Stimulated activated CD8-positive, alpha-beta memory T cell treated with anti-CD3 and anti-CD28 coated beads, Interleukin-12 subunit alpha, Interleukin-12 subunit beta, amount 100 ng/mL, for 1 hour (primary cell): ENCODE measurements around the gene SOS2.
"Not testable (repeated sequence)": the region's sequence is repeated elsewhere in the genome, so short reads cannot be mapped to it uniquely, and the experiment has no call there.

Source experiments
- DNase-seq: peaks from one replicate; pipeline ENCODE4 v3.0.0-alpha.2; 2020; ENCODE audit warnings: low read depth

The SOS2 gene

DNA sequence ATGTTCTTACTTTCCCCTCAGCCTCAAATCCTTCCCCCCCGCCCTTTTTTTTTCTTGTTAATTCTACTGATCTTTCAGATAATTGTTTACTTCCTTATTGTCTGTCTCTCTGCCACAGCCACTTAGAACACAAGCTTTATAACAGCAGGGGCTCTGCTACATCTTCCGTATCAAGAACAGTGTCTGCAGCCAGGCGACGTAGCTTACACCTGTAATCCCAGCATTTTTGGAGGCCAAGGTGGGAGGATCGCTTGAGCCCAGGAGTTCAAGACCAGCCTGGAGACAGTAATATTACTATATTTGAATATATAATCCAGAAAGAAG is 5.4 kb downstream of the SOS2 start:
- DNase-seq: no peak

DNA sequence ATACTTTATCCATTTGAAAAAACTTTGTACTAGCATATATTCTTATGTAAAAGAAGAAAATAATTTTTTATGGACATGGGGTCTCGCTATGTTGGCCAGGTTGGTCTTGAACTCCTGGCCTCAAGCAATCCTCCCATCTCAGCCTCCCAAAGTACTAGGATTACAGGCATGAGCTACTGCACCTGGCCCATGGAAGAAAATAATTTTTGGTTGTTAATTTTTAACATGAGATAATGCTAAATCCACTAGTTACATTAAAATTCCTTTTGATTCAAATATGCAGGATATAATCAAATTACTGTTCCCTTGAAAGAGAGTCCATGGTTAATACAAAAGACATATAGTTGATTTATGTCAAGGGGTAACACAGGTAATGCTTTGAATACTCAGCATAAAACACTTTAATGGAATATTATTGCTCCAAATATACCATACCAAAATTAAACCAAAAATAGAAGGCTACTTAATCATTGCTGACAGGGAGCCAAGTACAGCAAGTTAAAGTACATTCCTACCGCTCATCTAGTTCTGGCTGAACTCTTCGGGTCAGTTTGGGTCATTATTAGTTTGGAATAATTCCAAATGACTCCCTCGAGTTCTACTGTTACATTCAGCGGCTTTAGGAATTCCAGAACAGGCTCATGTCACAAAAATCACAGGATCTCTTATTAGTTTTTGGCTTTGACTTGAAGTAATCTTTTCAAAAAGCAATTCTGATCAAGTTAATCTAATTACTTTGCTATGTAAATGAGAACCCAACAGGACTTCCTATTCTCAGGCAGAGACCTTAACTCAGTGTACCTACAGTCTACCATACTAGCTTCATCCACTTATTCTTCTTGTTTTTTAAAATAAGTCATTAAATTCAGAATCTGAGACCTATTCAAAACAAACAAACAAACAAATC is 6.1 kb downstream of the SOS2 start:
- DNase-seq: no peak

DNA sequence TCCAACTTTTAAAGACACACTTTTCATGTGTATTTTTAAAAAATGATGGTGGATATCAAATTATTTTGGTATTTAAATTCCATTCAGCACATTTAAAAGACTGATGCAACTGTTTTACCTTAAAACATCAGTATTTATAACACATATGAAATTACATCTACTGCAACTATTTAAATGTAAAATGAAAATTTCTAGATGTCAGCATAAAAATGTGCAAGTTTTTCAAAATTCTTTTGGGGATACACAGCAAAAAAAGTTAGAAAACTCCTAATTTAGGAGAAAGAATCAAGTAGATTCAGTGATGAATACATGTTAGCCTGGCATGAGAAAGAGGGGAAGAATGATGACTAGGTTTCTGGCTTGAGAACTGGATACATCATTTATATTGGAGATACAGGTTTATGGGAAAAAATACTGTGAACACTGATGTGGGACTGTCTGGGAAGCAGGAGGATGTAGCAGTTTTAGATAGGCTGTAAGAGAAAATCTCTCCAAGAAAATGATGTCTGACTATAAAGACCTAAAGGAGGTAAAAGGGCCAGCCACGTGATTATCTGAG is 9.2 kb downstream of the SOS2 start:
- no peak for DNase-seq

DNA sequence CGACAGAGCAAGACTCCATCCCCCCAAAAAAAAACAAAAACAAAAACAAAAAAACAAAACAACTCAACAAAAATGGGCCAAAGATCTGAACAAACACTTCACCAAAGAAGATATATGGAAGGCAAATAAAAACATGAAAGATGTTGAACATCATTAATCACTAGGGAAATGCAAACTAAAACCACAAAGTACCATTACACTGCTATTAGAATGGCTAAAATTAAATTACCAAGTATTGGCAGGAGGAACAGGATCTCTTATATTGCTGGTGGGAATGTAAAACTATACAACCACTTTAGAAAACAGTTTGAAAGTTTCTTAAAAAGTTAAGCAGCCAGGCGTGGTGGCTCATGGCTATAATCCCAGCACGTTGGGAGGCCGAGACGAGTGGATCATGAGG is 12.9 kb downstream of the SOS2 start:
- no peak for DNase-seq

DNA sequence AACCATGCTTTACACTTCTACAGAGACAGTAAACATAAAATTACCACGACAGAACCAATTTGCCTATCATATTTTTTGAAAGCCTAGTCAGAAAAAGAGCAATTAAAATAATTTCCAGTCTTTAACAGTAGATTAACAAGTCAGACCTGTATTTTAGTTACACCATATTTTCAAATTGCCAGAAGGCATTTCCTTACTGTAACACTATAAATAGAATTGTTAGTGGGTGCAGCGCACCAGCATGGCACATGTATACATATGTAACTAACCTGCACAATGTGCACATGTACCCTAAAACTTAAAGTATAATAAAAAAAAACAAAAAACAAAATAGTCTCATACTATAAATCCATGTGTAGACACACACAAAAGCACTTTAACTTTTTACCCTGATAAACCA is 16.0 kb downstream of the SOS2 start:
- no peak for DNase-seq

DNA sequence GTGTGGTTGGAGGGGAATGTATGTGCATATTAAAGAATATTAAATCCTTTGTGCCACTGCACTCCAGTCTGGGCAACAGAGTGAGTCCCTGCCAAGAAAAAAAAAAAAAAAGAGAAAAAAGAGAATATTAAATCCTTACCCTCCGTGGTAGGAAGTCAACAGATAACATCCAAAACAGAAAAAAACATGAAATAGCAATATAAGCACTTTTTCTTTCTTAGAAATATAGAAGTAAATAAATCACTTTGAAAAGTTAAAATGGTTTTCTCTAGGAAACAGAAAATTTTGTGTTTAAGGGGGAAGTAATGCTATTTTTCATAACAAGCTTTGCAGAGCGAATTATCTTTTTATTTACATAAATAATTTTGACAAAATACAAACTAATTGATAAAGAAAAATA is 17.6 kb downstream of the SOS2 start:
- no peak for DNase-seq

DNA sequence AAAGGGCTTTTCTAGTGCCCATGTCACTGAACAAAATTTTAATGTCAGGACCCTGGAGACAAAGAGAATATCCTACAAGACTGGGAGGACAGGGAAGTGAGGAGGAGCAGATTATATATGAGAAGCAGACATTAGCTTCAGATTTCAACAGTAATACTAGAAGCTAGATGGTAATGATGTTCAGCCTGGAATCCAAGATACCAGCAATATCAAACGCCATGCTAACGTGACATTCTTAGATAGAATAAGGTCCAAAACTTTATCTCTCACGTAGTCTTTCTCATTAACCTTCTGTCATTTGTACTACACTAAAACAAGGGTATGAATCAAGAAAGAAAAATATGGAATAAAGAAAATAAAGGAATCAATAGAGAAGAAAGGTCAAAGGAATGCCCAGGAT is 18.7 kb downstream of the SOS2 start:
- no peak for DNase-seq

DNA sequence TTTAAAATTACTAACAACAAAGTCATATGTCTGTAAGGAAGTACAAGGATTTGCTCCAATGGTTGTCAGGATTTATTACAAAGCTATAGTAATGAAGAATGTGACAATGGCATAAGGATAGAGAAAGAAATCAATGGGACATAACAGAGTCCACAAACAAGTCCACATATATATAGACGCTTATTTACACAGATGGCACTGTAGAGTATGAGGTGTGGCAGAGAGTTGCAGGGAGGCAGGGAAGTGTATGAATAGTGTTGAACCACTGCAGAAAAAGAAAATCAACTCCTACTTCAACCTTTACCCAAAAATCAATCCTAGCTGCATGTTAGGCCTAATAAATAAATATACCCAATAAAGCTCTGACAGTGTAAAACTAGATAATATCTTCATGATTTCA is 21.3 kb downstream of the SOS2 start:
- DNase-seq: no peak

DNA sequence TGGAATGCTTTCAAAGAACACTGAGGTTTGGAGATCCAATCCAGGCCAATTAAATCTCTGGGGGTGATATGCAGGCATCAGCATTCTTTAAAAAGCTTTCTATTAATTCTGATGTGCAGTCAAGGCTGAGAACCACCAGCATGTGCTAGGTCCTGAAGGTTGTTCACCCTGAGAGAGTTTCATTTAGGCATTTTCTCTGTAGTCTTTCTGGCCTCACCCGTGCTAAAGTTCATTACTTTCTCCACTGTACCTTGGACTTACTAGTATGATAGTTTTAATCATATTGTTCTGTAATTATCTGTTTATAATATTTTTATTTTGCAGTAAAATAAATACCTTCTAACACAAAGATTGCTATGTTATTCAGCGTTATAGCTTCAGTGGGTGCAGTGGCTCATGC is 32.9 kb downstream of the SOS2 start:
- no peak for DNase-seq

DNA sequence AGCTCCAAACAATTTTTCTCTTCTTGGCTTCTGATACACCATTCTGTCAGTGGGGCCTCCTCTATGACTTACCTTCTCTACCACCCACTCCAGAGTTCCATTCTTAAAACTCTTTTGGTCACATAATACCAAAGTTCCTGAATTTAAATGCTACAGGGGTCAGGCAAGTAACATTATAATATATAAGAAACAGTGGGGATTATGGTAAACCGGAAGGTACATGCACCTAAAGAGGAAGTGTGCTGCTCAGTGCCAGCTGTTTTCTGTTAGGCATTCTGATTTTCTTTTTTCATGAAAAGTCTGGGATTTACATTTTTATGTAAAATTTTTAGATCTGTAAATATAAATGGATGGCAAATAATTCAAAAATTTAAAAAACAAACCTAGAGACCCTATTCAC is 39.9 kb downstream of the SOS2 start:
- no peak for DNase-seq

DNA sequence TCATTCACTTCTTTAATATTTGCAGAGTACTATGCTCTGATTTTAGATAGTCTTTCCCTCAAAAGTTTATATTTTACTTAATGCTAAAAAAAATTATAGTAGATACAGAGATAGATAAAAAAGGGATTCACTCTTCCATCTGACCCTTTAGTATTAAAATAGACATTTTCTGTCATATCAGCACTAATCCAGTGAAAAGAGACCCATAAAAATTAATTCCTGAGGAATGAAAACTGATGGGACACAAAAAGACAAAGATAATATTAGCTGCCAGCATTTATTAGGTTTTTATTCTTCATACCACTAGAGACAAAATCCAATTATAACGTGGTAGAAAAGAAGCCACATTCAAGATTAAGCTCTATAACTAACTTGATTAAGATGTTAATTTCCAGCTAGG is 45.3 kb downstream of the SOS2 start:
- no peak for DNase-seq

DNA sequence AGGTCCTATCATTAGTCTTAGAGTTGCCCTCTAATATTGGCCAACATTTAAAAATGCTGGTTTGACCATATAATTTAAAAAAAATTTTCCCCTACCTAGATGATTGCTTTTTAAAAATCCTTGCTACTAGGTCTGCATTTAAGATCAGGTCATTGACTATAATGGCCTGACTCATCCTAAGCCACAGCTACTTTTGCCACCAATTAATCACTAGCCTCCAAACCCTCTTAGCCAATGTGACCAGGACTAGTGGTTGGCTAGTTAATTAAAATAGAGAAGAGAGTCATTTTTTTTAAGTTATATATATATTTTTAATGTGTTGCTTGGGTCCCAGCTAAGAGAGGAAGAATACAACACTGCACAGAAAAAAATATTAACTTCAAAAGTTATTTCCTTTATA is 57.5 kb downstream of the SOS2 start:
- DNase-seq: no peak

DNA sequence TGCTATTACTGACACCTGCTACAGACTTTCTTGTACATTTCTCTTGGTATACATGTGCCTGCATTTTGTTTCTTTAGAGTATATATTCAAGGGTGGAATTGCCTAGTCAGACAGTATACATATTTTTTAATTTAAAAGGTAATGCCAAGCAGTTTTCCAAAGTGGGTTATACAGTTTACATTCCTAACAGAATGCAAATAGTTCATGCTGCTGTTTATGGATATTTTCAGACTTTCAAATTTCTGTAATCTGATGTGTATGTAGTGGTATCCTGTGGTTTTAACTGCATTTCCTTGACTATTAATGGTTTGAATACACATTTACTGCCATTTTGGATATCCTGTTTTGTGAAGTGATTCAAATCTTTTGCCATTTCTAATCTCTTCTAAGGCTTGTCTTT is 59.5 kb downstream of the SOS2 start:
- DNase-seq: no peak

DNA sequence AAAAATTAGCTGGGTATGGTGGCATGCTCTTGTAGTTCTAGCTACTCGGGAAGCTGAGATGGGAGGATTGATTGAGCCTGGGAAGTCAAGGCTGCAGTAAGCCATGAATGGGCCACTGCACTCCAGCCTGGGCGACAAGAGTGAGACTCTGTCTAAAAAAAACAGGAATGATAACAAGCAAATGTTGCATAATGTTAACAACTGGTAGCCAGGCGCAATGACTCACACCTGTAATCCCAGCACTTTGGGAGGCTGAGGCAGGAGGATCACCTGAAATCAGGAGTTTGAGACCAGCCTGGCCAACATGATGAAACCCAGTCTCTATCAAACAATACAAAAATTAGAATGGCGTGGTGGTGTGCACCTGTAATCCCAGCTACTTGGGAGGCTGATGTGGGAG is 64.0 kb downstream of the SOS2 start:
- not testable (repeated sequence) for DNase-seq

DNA sequence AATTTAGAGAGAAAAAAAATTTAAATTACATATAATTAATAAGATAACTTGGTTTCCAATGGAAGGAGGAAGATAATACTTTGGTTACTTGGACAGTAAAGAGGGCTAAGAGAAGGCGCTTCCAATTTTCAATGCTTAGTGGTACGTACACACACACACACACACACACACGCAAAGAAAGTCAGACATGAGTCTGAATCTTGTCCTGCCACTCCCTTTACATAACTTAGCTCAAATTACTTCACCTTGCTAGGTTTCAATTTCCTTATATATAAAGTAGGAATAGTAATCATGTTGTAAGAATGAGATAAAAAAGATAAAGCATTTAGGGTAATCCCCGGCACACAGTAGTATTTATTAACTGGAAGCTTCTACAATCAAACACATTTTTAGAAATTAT is 75.3 kb downstream of the SOS2 start:
- DNase-seq: no peak

DNA sequence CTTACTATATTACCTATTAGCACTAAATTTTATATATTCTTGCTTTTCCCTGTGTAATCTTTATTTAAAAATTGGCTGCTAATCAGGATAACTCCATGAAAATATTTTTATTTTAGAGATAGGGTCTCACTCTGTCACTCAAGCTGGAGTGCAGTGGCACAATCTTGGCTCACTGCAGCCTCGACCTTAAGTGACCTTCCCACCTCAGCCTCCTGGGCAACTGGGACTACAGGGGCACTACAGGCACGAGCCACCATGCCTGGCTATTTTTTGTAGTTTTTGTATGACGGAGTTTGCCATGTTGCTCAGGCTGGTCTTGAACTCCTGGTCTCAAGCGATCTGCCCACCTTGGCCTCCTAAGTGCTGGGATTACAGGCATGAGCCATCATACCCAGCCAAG is 82.6 kb downstream of the SOS2 start:
- no peak for DNase-seq

DNA sequence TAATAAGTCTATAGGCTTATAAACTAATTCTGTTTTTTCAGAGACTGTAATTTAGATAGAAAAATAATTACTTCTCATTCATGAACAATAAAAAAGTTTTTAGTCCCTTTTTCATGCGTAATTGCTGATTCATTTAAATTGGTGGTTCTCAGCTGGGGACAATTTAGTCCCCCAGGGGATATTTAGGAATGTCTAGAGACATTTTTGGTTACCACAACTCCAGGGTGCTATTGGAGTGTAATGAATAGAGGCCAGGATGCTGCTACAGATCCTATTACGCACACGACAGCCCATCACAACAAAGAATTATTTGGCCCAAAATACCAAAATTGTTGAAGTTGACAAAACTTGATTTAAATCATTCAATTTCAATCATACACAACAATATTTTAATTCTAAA is 92.2 kb downstream of the SOS2 start:
- no peak for DNase-seq

DNA sequence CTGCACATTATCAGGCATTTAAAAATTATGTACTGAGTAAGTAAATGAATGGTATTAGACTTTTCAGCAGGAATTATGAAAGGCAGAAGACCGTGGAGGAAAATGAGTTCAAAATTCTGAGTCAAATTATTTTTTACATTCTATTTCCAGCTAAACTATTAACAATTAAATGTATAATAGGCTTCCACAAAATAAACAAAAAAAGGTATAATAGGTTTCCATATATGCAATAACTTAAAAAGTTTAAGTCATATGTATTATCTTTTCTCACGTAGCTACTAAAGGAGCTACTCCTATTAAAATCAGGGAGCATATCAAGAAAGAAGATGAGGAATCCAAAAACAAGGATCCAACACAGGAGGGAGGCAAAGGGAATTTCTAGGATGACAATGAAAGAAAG is 103.6 kb downstream of the SOS2 start:
- DNase-seq: no peak

DNA sequence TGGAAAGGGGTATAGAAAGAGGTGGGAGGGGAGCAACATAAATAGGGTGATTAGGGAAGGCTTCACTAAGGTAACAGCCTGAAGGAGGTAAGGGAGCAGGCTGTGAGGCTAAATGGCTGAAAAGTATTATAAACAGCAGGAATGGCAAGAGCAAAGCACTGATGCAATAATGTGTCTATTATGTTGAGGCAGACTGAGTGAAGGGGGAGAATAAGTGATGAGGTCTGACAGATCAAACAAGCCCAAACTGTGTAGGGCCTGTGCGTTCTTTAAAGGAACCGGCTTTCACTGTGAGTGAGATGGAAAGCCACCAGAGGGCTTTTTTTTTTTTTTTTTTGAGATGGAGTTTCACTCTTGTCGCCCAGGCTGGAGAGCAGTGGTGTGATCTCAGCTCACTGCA is 108.3 kb downstream of the SOS2 start:
- DNase-seq: no peak

DNA sequence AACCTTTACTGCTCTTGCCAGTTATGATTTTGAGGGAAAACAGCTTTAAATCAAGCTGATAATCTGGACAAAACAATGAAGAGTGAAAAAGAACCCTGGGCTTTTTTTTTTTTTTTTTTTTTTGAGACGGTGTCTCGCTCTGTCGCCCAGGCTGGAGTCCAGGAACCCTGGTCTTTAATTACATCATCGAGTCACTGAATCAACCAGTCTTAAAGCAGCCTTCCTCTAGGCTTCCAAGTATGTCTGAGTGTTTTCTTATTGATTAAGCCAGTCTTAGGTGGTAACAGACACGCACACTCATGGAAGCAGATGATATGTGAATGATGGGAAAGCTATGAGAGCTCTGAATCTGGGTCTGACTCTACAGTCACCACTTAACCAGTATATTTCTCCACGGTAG is 109.1 kb downstream of the SOS2 start:
- no peak for DNase-seq

DNA sequence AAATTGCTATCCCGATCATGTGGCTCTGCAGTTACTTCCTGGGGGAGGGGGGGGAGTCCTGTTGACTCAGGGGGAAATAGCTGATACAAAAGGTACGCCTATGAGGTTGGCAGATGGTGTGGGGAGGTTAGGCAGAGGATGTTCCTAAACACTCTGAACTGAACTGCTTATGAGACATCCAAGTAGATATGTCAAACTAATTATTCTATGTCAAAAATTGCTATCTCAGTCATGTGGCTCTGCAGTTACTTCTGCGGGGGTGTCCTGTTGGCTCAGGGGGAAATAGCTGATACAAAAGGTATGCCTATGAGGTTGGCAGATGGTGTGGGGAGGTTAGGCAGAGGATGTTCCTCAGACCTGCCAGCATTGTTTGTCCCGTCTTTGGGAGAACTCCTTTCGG is 109.9 kb downstream of the SOS2 start:
- DNase-seq: no peak

DNA sequence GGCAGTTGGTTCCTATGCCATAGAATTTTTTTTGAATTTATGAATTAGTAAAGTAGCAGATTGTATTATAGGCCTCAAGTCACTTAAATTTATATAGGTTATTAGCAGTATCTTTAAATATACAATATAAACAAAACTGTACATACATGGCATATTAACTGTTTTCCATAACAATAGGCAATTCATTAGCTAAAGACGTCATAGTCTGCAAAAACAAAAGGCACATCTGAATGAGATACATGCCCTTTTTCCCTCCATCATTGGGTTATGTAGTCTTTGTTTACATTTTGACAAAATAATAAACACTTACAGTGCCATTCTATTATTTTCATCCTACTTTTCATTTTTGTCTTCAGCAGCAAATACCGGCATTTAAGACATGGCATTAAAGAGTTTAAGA is 113.9 kb downstream of the SOS2 start:
- DNase-seq: no peak

DNA sequence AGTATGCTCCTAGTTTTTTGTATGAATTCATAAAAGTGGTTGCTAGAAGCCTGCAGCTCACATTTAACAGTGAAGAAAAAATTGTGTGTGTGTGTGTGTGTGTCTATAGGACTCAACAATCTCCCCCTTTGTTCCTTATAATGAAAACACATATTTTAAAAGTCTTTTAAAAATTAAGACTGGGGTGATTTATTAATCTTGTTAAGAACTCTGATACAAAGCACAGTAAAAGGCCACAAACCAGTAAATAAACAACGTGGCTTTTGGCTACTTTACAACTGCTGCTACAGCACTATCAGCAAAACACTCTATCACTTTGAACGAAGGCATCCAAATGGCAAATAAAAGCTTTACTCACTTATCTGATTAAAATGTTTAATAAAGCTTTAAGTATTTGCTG is 114.4 kb downstream of the SOS2 start:
- no peak for DNase-seq
